Fibroblast of mammary gland (primary cell): ENCODE data around the gene TRIM15.
"Not testable (repeated sequence)": the region's sequence is repeated elsewhere in the genome, so short reads cannot be mapped to it uniquely, and the experiment has no call there.

Experiments used
- DNase-seq: peaks from one replicate; pipeline ENCODE4 v3.0.0-alpha.2; 2010; ENCODE audit warnings: low read depth
- H3K4me3 ChIP-seq: 2 replicates; pipeline ENCODE4 v1.5.1; 2011; ENCODE audit warnings: low read depth, mild to moderate bottlenecking, low read length, moderate library complexity; ENCODE audit not compliant: control insufficient read depth
- CTCF ChIP-seq: conservative IDR thresholded peaks from 2 replicates; pipeline ENCODE4 v1.5.1; 2011; ENCODE audit warnings: low read depth, low read length, inconsistent platforms; ENCODE audit not compliant: control insufficient read depth, insufficient read depth

TRIM15 gene

GRCh38 chr6:30213957-30214656 lies 50.8 kb downstream of the TRIM15 start:
- TF ChIP-seq CTCF = no peak
- peak overlapping the region; percentile 94 for H3K4me3 ChIP-seq
- DNase-seq = peak; percentile 64

- peak overlapping the region; percentile 94 for H3K4me3 ChIP-seq
- no peak for TF ChIP-seq CTCF
- DNase-seq = no peak
Observed at GRCh38 chr6:30214657-30214982, 51.3 kb downstream of the TRIM15 start.

- no peak overlapping the region for H3K4me3 ChIP-seq
- no peak for DNase-seq
- no peak for TF ChIP-seq CTCF
Observed at GRCh38 chr6:30216096-30216495, 52.8 kb downstream of the TRIM15 start.

GRCh38 chr6:30219244-30219643 lies 55.9 kb downstream of the TRIM15 start:
- TF ChIP-seq CTCF = peak; percentile 94
- peak; percentile 54 for DNase-seq
- H3K4me3 ChIP-seq = no peak overlapping the region

GRCh38 chr6:30221395-30221794 lies 58.0 kb downstream of the TRIM15 start:
- not testable (repeated sequence) for DNase-seq, H3K4me3 ChIP-seq

- H3K4me3 ChIP-seq, DNase-seq: not testable (repeated sequence)
Observed at GRCh38 chr6:30221956-30222355, 58.6 kb downstream of the TRIM15 start.
